IgD-negative memory B cell (primary cell): Measurements from ENCODE around the gene AKT3. TPM values are rescaled to one million over a fixed set of nuclear protein-coding genes. Genes with fewer than 3 reads are reported as not detected.
A peak's percentile ranks its signal among the peaks of the same experiment; 100 is the strongest.

Source experiments
- H3K27ac Mint-ChIP-seq, 3 donors: one replicate each; pipeline ENCODE4 v1.8.0; 2020 to 2022; ENCODE audit warnings: mild to moderate bottlenecking in 3 of 3, mixed read lengths in 3 of 3, moderate library complexity in 1 of 3
- H3K27me3 Mint-ChIP-seq: one replicate; pipeline ENCODE4 v1.8.0; 2021; ENCODE audit warnings: mixed read lengths
- H3K36me3 Mint-ChIP-seq: one replicate; pipeline ENCODE4 v1.8.0; 2020; ENCODE audit warnings: mild to moderate bottlenecking, mixed read lengths
- H3K4me1 Mint-ChIP-seq, 3 donors: one replicate each; pipeline ENCODE4 v1.8.0; 2020 to 2022; ENCODE audit warnings: mixed read lengths in 3 of 3, mild to moderate bottlenecking in 1 of 3
- H3K4me3 Mint-ChIP-seq, 4 donors: one replicate each; pipeline ENCODE4 v1.8.0; 2020 to 2022; ENCODE audit warnings: mild to moderate bottlenecking in 4 of 4, mixed read lengths in 4 of 4, moderate library complexity in 3 of 4
- H3K9me3 Mint-ChIP-seq, 3 donors: one replicate each; pipeline ENCODE4 v1.8.0; 2020 to 2021; ENCODE audit warnings: mixed read lengths in 3 of 3, mild to moderate bottlenecking in 1 of 3
- polyA plus RNA-seq: library from polyadenylated mRNA; unstranded; fragments of 300-500 nt; fragmentation: Illumina TruSeq; gene quantifications from one replicate; pipeline ENCODE4 v1.2.3, GENCODE V29; 2021

The AKT3 gene
- polyA plus RNA-seq, 1 donor from 2014 or later: 1.0 TPM

DNA sequence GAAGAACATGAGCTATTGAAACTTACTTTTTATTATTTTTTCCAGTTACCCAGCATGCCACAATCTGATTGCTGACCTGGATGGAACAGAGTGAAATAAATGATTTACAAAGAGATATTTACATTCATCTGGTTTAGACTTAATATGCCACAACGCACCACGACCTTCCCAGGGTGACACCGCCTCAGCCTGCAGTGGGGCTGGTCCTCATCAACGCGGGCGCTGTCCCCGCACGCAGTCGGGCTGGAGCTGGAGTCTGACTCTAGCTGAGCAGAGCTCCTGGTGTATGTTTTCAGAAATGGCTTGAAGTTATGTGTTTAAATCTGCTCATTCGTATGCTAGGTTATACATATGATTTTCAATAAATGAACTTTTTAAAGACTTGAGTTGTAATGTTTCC, 350.3 kb downstream of the AKT3 start:
- Mint-ChIP-seq H3K27me3 (no peaks in the 10 kb centered on the region), H3K4me3 (no peak overlapping the region), H3K9me3 (no peaks in the 10 kb centered on the region), H3K4me1 (peaks cover 0 to 6% (median 1%) of the 10 kb centered on the region in 3 donors), H3K36me3 (peaks cover 4% of the 10 kb centered on the region), H3K27ac (no peak overlapping the region)

DNA sequence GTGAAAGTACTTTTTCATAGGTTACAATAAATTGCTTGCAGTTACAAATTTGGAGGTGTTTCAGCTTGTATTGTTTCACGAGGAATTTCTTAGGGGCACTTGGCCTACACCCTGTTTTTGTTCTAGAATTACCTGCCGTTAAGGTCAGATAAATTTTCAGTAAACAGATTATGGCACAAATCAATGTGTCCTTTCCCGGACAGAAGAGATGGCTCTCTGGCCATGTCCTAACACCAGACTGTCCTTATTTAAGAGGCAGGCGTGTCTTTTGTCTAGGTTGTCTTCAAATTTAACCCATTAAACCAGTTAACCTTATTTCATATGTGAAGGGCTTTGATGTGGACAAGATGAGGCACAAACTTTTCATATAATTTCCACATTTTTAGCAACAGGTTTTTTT, 350.8 kb downstream of the AKT3 start:
- Mint-ChIP-seq H3K4me1 (peaks cover 0 to 6% (median 1%) of the 10 kb centered on the region in 3 donors), H3K27me3 (no peaks in the 10 kb centered on the region), H3K27ac (no peak overlapping the region), H3K36me3 (peaks cover 1% of the 10 kb centered on the region), H3K4me3 (no peak overlapping the region), H3K9me3 (no peaks in the 10 kb centered on the region)

DNA sequence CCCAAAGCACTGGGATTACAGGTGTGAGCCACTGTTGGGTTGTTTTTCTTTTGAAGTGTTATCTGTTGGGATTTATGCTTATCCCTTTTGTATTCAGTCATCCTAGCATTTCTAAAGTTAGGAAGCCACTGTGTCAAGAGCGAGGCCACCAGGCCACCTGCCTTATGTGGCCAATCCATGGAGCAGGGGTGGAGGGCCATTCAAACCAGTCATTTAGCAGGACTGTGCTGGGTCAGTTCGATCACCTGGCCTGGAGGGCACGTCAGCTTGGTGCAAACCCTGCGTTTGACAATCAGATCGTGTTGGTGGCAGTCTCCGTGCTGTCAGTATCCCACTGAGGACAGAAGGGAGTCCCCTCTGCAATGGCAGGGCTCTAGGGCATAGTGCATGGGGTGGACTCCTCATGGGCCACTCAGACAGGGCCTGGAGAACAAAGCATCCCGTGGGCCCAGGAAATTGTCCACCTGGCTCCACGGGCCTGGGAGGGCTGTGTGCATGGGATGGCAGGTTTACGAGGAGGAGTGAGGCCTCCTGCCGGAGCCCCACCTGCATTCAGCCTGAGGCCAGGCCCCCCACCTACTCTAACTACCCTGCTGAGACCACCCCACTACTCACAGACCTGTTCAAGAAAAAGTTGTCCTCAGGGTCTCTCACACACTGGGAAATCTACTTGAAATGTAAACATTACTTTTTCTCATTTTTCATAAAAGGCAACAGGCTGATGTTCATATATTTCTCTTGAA, 351.9 kb downstream of the AKT3 start:
- peaks cover 0 to 6% (median 0%) of the 10 kb centered on the region in 3 donors for H3K4me1 Mint-ChIP-seq
- no peak overlapping the region for H3K27ac Mint-ChIP-seq
- no peak overlapping the region for H3K4me3 Mint-ChIP-seq
- H3K36me3 Mint-ChIP-seq: peaks cover 5% of the 10 kb centered on the region
- H3K27me3 Mint-ChIP-seq: no peaks in the 10 kb centered on the region
- H3K9me3 Mint-ChIP-seq: no peaks in the 10 kb centered on the region

DNA sequence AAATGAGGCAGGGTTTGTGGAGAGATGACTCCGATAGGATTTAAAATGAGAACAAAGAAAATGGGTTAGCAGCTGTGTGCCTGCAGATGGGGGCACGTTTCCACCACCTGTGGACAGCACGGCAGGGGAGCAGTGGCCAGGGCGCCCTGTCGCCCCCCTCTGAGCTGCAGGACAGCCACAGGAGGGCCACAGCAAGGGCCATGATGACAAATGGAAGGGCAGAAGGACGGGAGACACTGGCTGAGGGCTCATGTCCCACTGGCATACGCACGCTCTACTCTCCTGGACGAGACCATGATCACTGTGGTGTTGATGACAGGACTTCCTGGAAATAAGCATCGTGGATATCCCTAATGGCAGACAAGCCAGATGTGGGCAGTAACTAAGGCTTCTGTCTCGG, 353.2 kb downstream of the AKT3 start:
- Mint-ChIP-seq H3K27ac (peak overlapping the region in 1 of 3 donors; percentile 35), H3K36me3 (peaks cover 5% of the 10 kb centered on the region), H3K9me3 (no peaks in the 10 kb centered on the region), H3K4me1 (peaks cover 0 to 6% (median 1%) of the 10 kb centered on the region in 3 donors), H3K27me3 (no peaks in the 10 kb centered on the region), H3K4me3 (no peak overlapping the region)

DNA sequence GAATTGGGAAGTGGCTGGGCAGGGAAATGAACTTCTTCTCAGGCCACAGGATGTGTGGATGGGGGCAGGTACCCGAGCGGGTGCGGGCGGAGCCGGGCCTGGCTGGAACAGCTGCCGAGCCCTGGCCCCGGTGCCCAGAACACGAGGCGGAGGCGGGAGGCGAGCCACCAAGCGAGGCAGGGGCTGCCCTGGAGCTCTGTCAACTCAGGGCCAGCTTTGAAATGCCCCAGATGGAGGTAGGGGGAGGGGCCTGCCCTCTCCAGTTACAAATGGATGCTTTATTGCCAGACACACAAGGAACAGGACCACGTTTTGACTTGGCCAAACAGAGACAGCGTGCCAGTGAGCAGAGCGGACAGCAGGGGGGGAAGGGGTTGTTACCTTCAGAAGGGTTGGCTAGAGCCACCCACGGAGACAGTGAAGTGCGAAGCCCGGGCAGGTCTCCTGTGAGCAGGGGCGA, 353.8 kb downstream of the AKT3 start:
- Mint-ChIP-seq H3K36me3 (peaks cover 5% of the 10 kb centered on the region), H3K27ac (peak overlapping the region; percentile 35 to 59 (median 56)), H3K27me3 (no peaks in the 10 kb centered on the region), H3K4me3 (peak overlapping the region in 1 of 4 donors; percentile 74), H3K9me3 (no peaks in the 10 kb centered on the region), H3K4me1 (peaks cover 0 to 6% (median 1%) of the 10 kb centered on the region in 3 donors)

DNA sequence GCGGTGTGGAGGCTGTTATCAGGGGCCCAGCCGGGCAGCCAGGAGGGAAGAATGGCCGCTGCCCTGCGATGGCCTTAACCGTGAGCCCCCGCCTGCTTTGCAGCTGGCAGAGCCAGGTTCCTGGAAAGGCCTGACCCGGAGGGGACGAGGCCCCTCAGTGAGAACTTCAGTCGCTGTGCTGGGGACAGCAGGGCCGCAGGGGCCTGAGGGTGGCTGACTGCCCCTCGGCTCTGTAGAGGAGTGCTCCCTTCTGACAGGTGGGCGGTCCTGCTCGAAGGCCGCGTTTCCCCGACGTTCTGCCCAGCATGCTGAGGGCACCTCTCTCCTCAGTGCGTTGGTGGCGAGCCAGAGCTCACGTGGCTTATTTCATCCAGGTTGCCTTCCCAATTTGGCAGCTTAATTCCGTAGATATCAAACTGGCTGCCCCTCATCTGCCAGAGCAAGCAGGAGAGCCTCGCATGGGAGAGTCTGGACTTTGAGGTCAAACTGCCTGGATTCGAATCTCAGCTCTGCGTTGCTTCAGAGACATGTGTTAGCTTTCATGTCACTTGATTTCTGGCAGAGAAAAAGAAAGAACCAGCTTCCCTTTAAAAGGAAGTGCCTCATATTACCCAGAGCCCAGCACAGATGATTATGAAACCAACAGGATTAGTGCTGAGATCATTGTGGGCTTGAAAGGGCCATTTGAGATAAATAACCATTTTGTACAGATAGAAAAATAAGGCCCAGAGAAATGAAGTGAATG, 354.4 kb downstream of the AKT3 start:
- H3K27ac Mint-ChIP-seq: peak overlapping the region in 2 of 3 donors; percentile 35 to 56
- no peaks in the 10 kb centered on the region for H3K27me3 Mint-ChIP-seq
- H3K9me3 Mint-ChIP-seq: no peaks in the 10 kb centered on the region
- H3K4me1 Mint-ChIP-seq: peaks cover 0 to 6% (median 1%) of the 10 kb centered on the region in 3 donors
- H3K36me3 Mint-ChIP-seq: peaks cover 5% of the 10 kb centered on the region
- no peak overlapping the region for H3K4me3 Mint-ChIP-seq

DNA sequence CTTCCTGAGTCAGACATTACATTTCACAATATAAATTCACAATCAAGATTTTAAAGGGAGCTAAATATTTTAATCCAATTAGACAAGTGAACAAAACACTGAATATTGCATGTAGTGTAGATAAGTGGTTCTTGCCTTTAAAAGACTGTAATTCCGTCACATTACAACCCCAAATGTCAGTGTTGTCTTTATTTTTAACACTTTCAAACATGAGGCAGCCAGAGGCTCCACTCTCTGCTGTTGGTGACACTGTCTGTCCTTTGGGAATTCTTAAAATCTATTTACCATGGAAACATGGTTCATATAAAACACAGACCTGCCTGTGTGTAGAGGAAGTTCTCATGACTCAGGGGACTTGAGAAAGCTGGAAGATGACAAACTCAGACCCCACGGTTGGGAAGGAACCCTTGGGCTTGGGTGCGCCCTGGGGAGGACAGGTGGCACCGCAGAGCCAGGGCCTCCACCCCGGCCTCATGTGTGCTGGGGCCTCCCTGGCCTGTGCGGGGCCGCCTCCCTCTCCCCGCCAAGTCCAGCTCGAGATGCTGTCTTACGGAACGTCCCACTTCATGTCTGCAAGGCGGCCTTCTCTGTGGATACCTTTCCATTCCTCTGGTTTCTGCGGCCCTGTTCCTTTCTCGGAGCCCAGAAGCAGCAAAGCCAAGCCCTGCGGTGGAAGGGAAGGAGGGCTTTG, 355.2 kb downstream of the AKT3 start:
- Mint-ChIP-seq H3K4me3 (no peak overlapping the region), H3K27me3 (no peaks in the 10 kb centered on the region), H3K4me1 (peaks cover 0 to 6% (median 1%) of the 10 kb centered on the region in 3 donors), H3K36me3 (peaks cover 5% of the 10 kb centered on the region), H3K27ac (no peak overlapping the region), H3K9me3 (no peaks in the 10 kb centered on the region)

DNA sequence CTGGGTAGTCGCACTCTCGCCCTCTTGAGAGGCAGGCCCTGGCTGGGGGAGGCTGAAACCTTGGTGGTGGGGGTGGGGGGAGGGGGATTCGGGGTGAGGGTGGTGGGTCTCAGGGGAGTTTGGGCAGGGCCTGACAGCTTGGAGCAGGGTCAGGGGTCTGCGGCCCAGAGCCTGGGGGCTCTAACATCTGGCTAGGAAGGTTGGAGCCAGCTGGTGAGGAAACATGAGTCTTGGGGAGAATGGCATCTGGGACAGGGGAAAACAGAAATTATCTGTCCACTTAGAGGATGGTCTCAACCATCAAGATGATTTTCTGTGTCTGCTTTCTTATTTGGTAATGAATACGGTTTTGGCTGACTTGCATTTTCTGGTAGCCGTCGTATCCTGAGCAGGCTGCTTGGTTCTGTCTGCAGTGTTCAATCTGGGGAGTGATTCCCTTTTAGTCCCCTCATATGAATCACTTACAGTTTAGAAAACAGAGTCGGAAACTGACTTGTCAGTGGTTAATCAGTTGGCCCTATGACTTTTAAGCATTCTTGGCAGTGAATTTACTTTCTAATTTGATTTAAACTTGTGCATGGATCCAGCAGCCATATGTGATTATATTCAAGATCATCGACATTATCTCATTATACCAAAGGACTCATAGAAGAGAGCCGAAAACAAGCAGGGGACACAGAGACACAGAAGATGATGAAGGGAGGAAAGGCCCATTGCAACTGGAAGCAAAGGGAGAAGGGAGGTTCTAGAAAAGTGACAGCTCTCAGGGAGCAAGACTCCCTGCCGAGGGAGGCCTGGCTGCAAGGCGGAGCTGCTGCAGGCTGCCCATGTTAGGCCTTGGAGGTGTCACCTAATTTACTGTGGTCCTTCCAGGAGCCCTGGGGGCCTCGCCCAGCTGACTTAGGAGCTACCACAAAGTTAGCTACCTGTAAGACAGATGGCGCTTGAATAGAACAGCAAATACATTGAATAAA, 356.6 kb downstream of the AKT3 start:
- H3K9me3 Mint-ChIP-seq: no peaks in the 10 kb centered on the region
- no peaks in the 10 kb centered on the region for H3K27me3 Mint-ChIP-seq
- no peak overlapping the region for H3K4me3 Mint-ChIP-seq
- peaks cover 0 to 6% (median 1%) of the 10 kb centered on the region in 3 donors for H3K4me1 Mint-ChIP-seq
- H3K27ac Mint-ChIP-seq: no peak overlapping the region
- H3K36me3 Mint-ChIP-seq: peaks cover 5% of the 10 kb centered on the region

DNA sequence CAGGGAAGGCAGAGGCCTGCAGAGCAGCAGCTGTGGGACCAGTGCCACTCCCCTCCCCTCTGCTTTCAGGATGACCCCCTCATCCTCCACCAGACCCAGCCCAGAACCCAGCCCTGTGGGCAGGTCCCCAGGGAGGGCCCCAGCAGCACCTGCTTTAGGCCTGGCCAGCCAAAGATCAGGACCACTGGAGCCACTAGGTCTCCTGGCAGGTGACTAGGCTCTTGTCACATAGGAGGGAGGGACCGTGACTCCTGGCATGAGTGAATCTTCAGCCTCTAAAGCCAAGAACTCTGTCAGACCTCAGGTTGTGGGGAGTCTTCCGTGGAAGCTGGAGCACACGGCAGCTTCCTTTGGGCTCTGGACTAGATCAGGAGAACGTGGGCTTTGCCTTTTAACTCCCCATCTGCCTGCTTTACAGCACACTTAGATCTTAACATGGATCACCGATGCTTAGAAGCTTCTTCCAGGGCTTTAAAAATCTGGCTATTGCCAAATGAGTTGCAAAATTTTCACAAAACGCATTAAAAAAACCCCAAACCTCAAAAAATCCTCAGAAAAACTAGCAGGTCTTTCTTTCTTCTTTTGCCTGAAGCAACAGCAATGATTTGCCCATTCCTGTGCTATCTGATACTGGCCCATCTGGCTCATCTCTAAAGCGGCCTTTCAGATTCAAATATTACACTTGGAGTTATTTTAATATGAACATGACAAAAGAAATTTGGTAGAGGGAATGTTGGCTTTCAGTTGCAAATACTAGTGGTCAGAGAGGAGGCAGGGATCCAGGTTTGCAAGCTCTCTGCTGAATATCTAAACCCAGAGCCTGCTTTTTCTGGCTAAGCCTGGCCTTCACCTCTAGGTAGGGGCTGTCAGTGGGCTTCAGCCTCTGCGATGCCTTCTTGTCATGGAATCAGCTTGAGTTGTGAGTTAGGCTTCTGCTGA, 359.0 kb downstream of the AKT3 start:
- H3K27me3 Mint-ChIP-seq: no peaks in the 10 kb centered on the region
- peak overlapping the region in 1 of 3 donors; percentile 59 for H3K27ac Mint-ChIP-seq
- no peak overlapping the region for H3K4me3 Mint-ChIP-seq
- no peaks in the 10 kb centered on the region for H3K9me3 Mint-ChIP-seq
- H3K4me1 Mint-ChIP-seq: peaks cover 0 to 3% (median 1%) of the 10 kb centered on the region in 3 donors
- peaks cover 6% of the 10 kb centered on the region for H3K36me3 Mint-ChIP-seq

DNA sequence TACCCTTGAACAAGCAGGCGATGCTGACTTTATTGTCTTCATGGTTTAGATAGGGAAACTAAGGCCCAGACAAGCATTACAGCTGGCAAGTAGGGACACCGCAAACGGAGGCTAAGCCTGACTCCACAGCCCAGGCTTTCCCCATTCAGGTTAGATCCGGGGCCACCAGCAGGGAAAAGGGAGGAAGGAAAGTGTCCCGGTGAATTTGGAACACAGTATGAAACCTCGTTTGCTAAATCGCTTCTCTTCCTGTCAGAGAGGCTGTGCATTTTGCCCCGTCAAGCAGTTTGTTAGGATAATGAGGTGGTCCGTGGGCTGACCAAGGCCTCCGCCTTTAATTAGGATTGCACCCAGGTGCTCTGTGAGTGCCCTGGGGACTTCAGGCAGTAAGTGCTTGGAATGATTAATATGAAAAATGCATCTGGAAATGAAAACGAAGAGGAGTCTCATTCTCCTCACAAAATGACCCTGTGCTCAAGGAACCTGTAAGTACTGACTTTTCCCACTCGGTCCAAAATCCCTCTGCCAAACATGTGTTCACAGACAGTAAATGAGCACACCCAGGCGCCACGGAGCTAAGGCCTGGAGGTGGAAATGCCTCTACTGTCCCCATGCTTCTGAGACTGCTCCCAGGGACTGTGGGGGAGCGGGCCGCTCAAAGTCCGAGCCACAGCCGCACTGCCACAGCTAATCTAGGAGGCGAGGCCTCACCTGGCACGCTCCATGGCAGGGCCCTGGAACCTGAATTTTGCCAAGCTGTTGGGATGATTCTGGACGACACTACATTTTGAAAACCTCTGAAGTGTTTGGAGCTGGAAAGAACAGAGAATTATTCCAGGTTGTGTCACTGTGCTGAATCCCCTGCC, 360.1 kb downstream of the AKT3 start:
- no peaks in the 10 kb centered on the region for H3K9me3 Mint-ChIP-seq
- no peak overlapping the region for H3K4me3 Mint-ChIP-seq
- no peaks in the 10 kb centered on the region for H3K27me3 Mint-ChIP-seq
- H3K4me1 Mint-ChIP-seq: peaks cover 0 to 1% (median 0%) of the 10 kb centered on the region in 3 donors
- H3K27ac Mint-ChIP-seq: no peak overlapping the region
- H3K36me3 Mint-ChIP-seq: peaks cover 6% of the 10 kb centered on the region

DNA sequence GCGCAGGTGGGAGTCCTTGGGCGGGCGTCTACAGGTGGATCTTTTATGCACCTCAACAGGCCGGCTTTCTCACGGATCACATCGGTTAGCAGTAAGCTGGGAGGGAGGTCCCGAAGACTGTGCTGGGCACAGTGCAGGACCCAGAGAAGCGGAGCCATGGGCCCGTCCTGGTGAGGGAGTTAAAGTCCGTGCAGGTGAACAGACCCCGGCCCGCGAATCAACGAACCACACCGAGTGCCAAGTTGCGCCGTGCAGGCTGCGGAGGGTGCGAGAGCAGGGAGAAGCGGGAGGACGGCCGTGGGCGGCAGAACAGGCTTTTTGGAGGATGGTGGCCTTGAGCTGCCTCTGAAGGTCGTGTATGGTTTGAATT, 360.9 kb downstream of the AKT3 start:
- Mint-ChIP-seq H3K27me3 (no peaks in the 10 kb centered on the region), H3K4me1 (peaks cover 0 to 1% (median 0%) of the 10 kb centered on the region in 3 donors), H3K9me3 (no peaks in the 10 kb centered on the region), H3K27ac (peak overlapping the region in 1 of 3 donors; percentile 93), H3K4me3 (no peak overlapping the region), H3K36me3 (peaks cover 6% of the 10 kb centered on the region)

DNA sequence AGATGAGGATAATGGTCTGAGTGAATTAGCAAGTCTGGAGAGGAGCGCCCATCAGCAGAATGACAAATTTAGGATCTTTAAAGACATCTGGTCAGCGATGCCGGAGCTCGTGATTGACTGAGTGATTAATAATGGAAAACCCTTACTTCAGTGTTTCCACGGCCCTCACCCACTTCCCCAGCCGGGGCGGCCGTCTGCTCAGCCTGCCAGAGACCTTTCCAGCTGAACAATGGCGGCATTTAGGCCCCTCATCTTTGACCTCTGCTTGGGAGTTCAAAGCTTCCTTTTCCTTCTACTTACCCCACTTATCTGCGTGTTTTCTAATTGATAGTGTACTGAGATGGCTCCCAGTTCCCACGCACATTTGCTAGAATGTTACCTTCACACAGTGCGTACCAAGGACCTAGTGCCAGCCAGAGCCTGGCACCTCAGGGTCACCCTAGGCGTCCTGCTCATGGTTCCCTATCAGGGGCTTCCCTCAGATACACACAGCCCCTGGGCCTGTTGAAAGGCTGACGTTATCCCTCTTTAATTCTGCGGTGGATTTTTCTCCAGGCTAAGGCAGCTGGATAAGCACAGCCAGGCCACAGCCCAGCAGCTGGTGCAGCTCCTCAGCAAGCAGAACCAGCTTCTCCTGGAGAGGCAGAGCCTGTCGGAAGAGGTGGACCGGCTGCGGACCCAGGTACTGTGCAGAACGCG, 361.4 kb downstream of the AKT3 start:
- H3K9me3 Mint-ChIP-seq: no peaks in the 10 kb centered on the region
- H3K27ac Mint-ChIP-seq: peak overlapping the region in 1 of 3 donors; percentile 93
- no peak overlapping the region for H3K4me3 Mint-ChIP-seq
- H3K27me3 Mint-ChIP-seq: no peaks in the 10 kb centered on the region
- H3K4me1 Mint-ChIP-seq: peaks cover 0 to 2% (median 1%) of the 10 kb centered on the region in 3 donors
- peaks cover 5% of the 10 kb centered on the region for H3K36me3 Mint-ChIP-seq
